Measurements from ENCODE around the gene NFX1.

DNA sequence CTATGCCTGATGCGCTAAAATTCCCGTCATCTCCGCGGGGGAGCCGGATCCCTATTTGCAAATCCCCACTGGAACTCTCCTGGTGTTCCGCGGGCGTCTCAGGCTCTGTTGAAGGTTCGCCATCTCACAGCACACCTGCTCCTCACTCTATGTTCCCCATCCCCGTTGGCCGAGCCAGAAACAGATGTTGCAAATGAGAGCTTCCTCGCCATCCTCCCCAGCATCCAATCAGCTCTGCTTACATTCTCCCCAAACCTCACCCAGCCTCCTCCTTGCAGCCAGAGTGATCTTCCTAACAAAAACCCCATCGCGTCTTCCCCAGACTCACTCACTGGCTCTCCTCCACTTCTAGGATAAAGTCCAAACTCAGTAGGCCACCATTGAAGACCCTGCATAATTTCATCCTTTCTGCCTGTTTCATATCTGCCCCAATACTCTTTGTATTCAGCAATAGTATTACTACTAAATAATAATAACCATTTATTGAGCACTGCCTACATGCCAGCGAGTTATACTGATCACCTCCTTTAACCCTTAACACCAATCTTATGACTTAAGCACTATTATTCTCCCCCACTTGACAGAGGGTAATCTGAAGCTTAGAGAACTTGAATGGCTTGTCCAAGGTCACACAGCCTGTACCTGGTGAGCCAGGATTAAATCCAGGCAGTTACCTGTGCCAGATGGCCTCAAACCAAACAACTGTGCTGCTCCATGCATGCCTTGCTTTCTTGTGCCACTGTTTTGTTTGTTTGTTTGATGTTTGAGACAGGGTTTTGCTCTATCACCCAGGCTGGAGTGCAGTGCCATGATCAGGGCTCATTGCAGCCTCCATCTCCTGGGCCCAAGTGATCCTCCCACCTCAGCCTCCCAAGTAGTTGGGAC lies 98.0 kb downstream of the NFX1 start:
- TF ChIP-seq, protein P1, sequence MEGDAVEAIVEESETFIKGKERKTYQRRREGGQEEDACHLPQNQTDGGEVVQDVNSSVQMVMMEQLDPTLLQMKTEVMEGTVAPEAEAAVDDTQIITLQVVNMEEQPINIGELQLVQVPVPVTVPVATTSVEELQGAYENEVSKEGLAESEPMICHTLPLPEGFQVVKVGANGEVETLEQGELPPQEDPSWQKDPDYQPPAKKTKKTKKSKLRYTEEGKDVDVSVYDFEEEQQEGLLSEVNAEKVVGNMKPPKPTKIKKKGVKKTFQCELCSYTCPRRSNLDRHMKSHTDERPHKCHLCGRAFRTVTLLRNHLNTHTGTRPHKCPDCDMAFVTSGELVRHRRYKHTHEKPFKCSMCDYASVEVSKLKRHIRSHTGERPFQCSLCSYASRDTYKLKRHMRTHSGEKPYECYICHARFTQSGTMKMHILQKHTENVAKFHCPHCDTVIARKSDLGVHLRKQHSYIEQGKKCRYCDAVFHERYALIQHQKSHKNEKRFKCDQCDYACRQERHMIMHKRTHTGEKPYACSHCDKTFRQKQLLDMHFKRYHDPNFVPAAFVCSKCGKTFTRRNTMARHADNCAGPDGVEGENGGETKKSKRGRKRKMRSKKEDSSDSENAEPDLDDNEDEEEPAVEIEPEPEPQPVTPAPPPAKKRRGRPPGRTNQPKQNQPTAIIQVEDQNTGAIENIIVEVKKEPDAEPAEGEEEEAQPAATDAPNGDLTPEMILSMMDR (conservative IDR thresholded peaks at IDR 0.05 in 1 of 2, IDR thresholded peaks at IDR 0.05 in 1 of 2; ENCODE audit: low read depth in 1 of 2, low read length in 2 of 2), result no peak
- no peak for TF ChIP-seq EZH2 (IDR thresholded peaks at IDR 0.05; ENCODE audit: low read length, missing control alignments)

All from fibroblast of lung (primary cell).